PFSK-1 (cell line): ENCODE measurements around the gene TIMP3. TPM values are rescaled to one million over a fixed set of nuclear protein-coding genes. Genes with fewer than 3 reads are reported as not detected.

ENCODE experiments used
- FOXP2 ChIP-seq: optimal IDR thresholded peaks from 2 replicates; pipeline ENCODE3; 2011; ENCODE audit warnings: borderline replicate concordance, control low read depth, inconsistent platforms; ENCODE audit not compliant: insufficient read depth; ENCODE audit errors: extremely low read length, extremely low read depth
- POLR2AphosphoS5 ChIP-seq: IDR thresholded peaks from 2 replicates; pipeline ENCODE4 v1.6.1; 2012; ENCODE audit warnings: low read depth, mild to moderate bottlenecking, control low read depth, low read length, moderate library complexity
- REST ChIP-seq, 2 experiments: IDR thresholded peaks; 2 replicates each; pipeline versions ENCODE4 v1.6.1 to v1.8.0; 2011 to 2012; ENCODE audit warnings: low read depth in 2 of 2, low read length in 2 of 2, control low read depth in 1 of 2, inconsistent platforms in 1 of 2, mild to moderate bottlenecking in 1 of 2, moderate library complexity in 1 of 2; ENCODE audit not compliant: insufficient read depth in 1 of 2
- SIN3A ChIP-seq: IDR thresholded peaks from 2 replicates; pipeline ENCODE4 v1.6.1; 2012; ENCODE audit warnings: mild to moderate bottlenecking, low read length, moderate library complexity, borderline replicate concordance; ENCODE audit not compliant: insufficient read depth
- TAF1 ChIP-seq: IDR thresholded peaks from 2 replicates; pipeline ENCODE4 v1.6.1; 2012; ENCODE audit warnings: low read length, control low read depth, borderline replicate concordance; ENCODE audit not compliant: insufficient read depth
- polyA plus RNA-seq: library from polyadenylated mRNA; unstranded; fragments of >200 nt; gene quantifications from one replicate; pipeline ENCODE4 v1.2.1, GENCODE V29; 2012; ENCODE audit warnings: low read depth, missing spikeins; ENCODE audit not compliant: insufficient read length

The TIMP3 gene
- not detected for polyA plus RNA-seq

- TF ChIP-seq SIN3A, result no peak
- TF ChIP-seq FOXP2, result no peak
- no peak for TF ChIP-seq REST (IDR thresholded peaks at IDR 0.05; ENCODE audit: insufficient read depth in 1 of 2, low read depth in 2 of 2, low read length in 2 of 2)
- TF ChIP-seq TAF1, result no peak
- TF ChIP-seq POLR2AphosphoS5, result no peak
Observed at GRCh38 chr22:32801537-32802236, at the start of gene TIMP3. Gene TIMP3, plus strand, starts transcription at chr22:32801705. Its CDS starts 297 bp downstream, at chr22:32802002.

DNA sequence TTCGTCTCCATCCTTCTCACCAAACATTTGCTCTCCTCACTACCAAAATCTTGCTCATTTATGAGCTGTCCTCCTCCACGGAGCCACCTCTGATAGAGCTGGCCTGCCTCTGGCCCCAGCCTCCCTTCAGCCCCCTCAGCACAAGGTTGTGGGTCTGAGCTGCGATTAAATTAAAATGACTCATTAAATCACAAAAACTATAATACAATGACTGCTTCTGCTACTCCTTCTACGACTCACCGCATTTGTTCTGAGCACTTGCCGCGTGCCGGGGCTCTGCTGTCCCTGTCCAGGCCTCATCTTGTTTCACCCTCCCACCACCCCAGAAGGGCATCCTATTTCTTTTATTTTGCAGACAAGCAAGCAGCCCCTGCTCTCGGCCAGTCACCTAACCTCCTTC lies 49.2 kb upstream of the TIMP3 start:
- TF ChIP-seq FOXP2 (no peak), REST (IDR thresholded peaks at IDR 0.05; ENCODE audit: insufficient read depth in 1 of 2, low read depth in 2 of 2, low read length in 2 of 2) (no peak), POLR2AphosphoS5 (no peak), TAF1 (no peak), SIN3A (no peak)

- no peak for TF ChIP-seq SIN3A
- TF ChIP-seq FOXP2, result no peak
- no peak for TF ChIP-seq REST (IDR thresholded peaks at IDR 0.05; ENCODE audit: insufficient read depth in 1 of 2, low read depth in 2 of 2, low read length in 2 of 2)
- TF ChIP-seq POLR2AphosphoS5, result no peak
- TF ChIP-seq TAF1, result no peak
Observed at GRCh38 chr22:32752816-32753520, 48.5 kb upstream of the TIMP3 start.

GRCh38 chr22:32753591-32753990 lies 47.9 kb upstream of the TIMP3 start:
- no peak for TF ChIP-seq SIN3A
- no peak for TF ChIP-seq POLR2AphosphoS5
- TF ChIP-seq TAF1, result no peak

GRCh38 chr22:32754413-32755041 lies 47.0 kb upstream of the TIMP3 start:
- TF ChIP-seq FOXP2 (no peak), POLR2AphosphoS5 (no peak), TAF1 (no peak), SIN3A (no peak), REST (IDR thresholded peaks at IDR 0.05; ENCODE audit: insufficient read depth in 1 of 2, low read depth in 2 of 2, low read length in 2 of 2) (no peak)
